H9 (cell line): ENCODE results near the gene ERMN. TPM values are rescaled to one million over a fixed set of nuclear protein-coding genes. Genes with fewer than 3 reads are reported as not detected.
"Not testable (repeated sequence)": the region's sequence is repeated elsewhere in the genome, so short reads cannot be mapped to it uniquely, and the experiment has no call there.

Experiments
- DNase-seq: peaks from one replicate; pipeline ENCODE4 v3.0.0-alpha.2; 2017
- H2AFZ ChIP-seq: one replicate; pipeline ENCODE4 v1.6.1; 2013; ENCODE audit warnings: mild to moderate bottlenecking, low read length, control low read depth, moderate library complexity
- H2AK5ac ChIP-seq: 2 replicates; pipeline ENCODE4 v1.6.1; 2013; ENCODE audit warnings: low read length, control low read depth, mixed read lengths; ENCODE audit not compliant: insufficient read length
- H2BK120ac ChIP-seq: one replicate; pipeline ENCODE4 v1.6.1; 2013; ENCODE audit warnings: low read depth, mild to moderate bottlenecking, low read length, control low read depth, inconsistent platforms; ENCODE audit not compliant: poor library complexity, severe bottlenecking
- H2BK12ac ChIP-seq: 2 replicates; pipeline ENCODE4 v1.6.1; 2013; ENCODE audit warnings: low read length, control low read depth, mixed read lengths, low read depth; ENCODE audit not compliant: insufficient read length
- H2BK15ac ChIP-seq: 2 replicates; pipeline ENCODE4 v1.6.1; 2013; ENCODE audit warnings: low read depth, low read length, control low read depth
- H2BK20ac ChIP-seq: one replicate; pipeline ENCODE4 v1.6.1; 2013; ENCODE audit warnings: low read depth, mild to moderate bottlenecking, low read length, control low read depth, inconsistent platforms; ENCODE audit not compliant: poor library complexity, severe bottlenecking
- H2BK5ac ChIP-seq: 2 replicates; pipeline ENCODE4 v1.6.1; 2013; ENCODE audit warnings: low read length, control low read depth, mixed read lengths; ENCODE audit not compliant: insufficient read length
- H3K14ac ChIP-seq: 2 replicates; pipeline ENCODE4 v1.6.1; 2013; ENCODE audit warnings: low read length, control low read depth; ENCODE audit not compliant: insufficient read depth
- H3K18ac ChIP-seq: 2 replicates; pipeline ENCODE4 v1.6.1; 2013; ENCODE audit warnings: low read depth, mild to moderate bottlenecking, mixed read lengths, low read length, control low read depth; ENCODE audit not compliant: insufficient read length
- H3K23ac ChIP-seq: 2 replicates; pipeline ENCODE4 v1.6.1; 2013; ENCODE audit warnings: low read length, control low read depth, mixed read lengths, low read depth; ENCODE audit not compliant: insufficient read length
- H3K23me2 ChIP-seq: 2 replicates; pipeline ENCODE4 v1.6.1; 2013; ENCODE audit warnings: low read depth, mild to moderate bottlenecking, mixed read lengths, low read length, control low read depth; ENCODE audit not compliant: insufficient read length, poor library complexity, severe bottlenecking
- H3K27ac ChIP-seq: 2 replicates; pipeline ENCODE4 v1.5.1; 2013; ENCODE audit warnings: low read length, control low read depth, mixed read lengths, low read depth; ENCODE audit not compliant: insufficient read length
- H3K27me3 ChIP-seq: 2 replicates; pipeline ENCODE4 v1.6.1; 2013; ENCODE audit warnings: low read length, control low read depth, inconsistent platforms; ENCODE audit not compliant: insufficient read depth
- H3K4ac ChIP-seq: 2 replicates; pipeline ENCODE4 v1.6.1; 2013; ENCODE audit warnings: low read depth, mild to moderate bottlenecking, control low read depth, inconsistent platforms, low read length, moderate library complexity
- H3K4me1 ChIP-seq: 2 replicates; pipeline ENCODE4 v1.6.1; 2013; ENCODE audit warnings: low read length, control low read depth, inconsistent platforms; ENCODE audit not compliant: insufficient read depth
- H3K4me2 ChIP-seq: 2 replicates; pipeline ENCODE4 v1.6.1; 2013; ENCODE audit warnings: low read length, control low read depth, mixed read lengths; ENCODE audit not compliant: insufficient read length, insufficient read depth
- H3K56ac ChIP-seq: 2 replicates; pipeline ENCODE4 v1.6.1; 2013; ENCODE audit warnings: low read depth, mild to moderate bottlenecking, mixed read lengths, low read length, control low read depth; ENCODE audit not compliant: insufficient read length
- H3K79me1 ChIP-seq: 2 replicates; pipeline ENCODE4 v1.6.1; 2013; ENCODE audit warnings: low read depth, mild to moderate bottlenecking, moderate library complexity, low read length, control low read depth, inconsistent platforms; ENCODE audit not compliant: insufficient read depth, poor library complexity, severe bottlenecking
- H3K79me2 ChIP-seq: 2 replicates; pipeline ENCODE4 v1.6.1; 2013; ENCODE audit warnings: low read length, control low read depth, inconsistent platforms; ENCODE audit not compliant: insufficient read depth
- H3K9ac ChIP-seq: 2 replicates; pipeline ENCODE4 v1.6.1; 2013; ENCODE audit warnings: low read length, control low read depth, mixed read lengths; ENCODE audit not compliant: insufficient read length; ENCODE audit errors: extremely low read depth
- H3K9me3 ChIP-seq: one replicate; pipeline ENCODE4 v1.6.1; 2013; ENCODE audit warnings: low read depth, low read length, inconsistent platforms; ENCODE audit not compliant: control insufficient read depth
- H3T11ph ChIP-seq: one replicate; pipeline ENCODE4 v1.6.1; 2013; ENCODE audit warnings: mild to moderate bottlenecking, low read length, control low read depth, inconsistent platforms
- H4K20me1 ChIP-seq: one replicate; pipeline ENCODE4 v1.6.1; 2013; ENCODE audit not compliant: control insufficient read depth, insufficient read length, insufficient read depth
- H4K5ac ChIP-seq: 2 replicates; pipeline ENCODE4 v1.6.1; 2013; ENCODE audit warnings: low read depth, mild to moderate bottlenecking, mixed read lengths, low read length, control low read depth; ENCODE audit not compliant: insufficient read length
- H4K8ac ChIP-seq: replicated peaks from 2 replicates; pipeline ENCODE4 v1.6.1; 2013; ENCODE audit warnings: low read length, control low read depth, mixed read lengths, low read depth; ENCODE audit not compliant: insufficient read length
- H4K91ac ChIP-seq: 2 replicates; pipeline ENCODE4 v1.6.1; 2013; ENCODE audit warnings: low read depth, mild to moderate bottlenecking, moderate library complexity, mixed read lengths, low read length, control low read depth; ENCODE audit not compliant: insufficient read length
- H3K27ac Mint-ChIP-seq, 3 experiments: 2 replicates in 2 of 3; 3 replicates in 1 of 3; pipeline ENCODE4 v1.8.0; 2020 to 2021; ENCODE audit warnings: mixed read lengths in 3 of 3, mild to moderate bottlenecking in 1 of 3, moderate library complexity in 1 of 3
- H3K27me3 Mint-ChIP-seq: 2 replicates; pipeline ENCODE4 v1.8.0; 2021; ENCODE audit warnings: low read depth, mild to moderate bottlenecking, moderate library complexity, mixed read lengths
- H3K36me3 Mint-ChIP-seq, 3 experiments: 2 replicates in 2 of 3; 3 replicates in 1 of 3; pipeline ENCODE4 v1.8.0; 2020 to 2021; ENCODE audit warnings: low read depth in 3 of 3, mixed read lengths in 3 of 3; ENCODE audit not compliant: insufficient read depth in 1 of 3
- H3K4me1 Mint-ChIP-seq, 2 experiments: 2 replicates each; pipeline ENCODE4 v1.8.0; 2020; ENCODE audit warnings: mixed read lengths in 2 of 2
- H3K4me3 Mint-ChIP-seq, 2 experiments: 2 replicates in 1 of 2; 3 replicates in 1 of 2; pipeline ENCODE4 v1.8.0; 2020 to 2021; ENCODE audit warnings: mild to moderate bottlenecking in 2 of 2, mixed read lengths in 2 of 2, moderate library complexity in 1 of 2
- H3K9me3 Mint-ChIP-seq, 2 experiments: 2 replicates in 1 of 2; 3 replicates in 1 of 2; pipeline ENCODE4 v1.8.0; 2020; ENCODE audit warnings: mild to moderate bottlenecking in 2 of 2, mixed read lengths in 2 of 2, moderate library complexity in 1 of 2
- WGBS: extraction: QIAGEN DNeasy Blood & Tissue Kit; methylation state at CpG from one replicate; pipeline ENCODE4 v1.1.7; 2013; ENCODE audit warnings: missing lambda C conversion rate, low lambda C conversion rate, mixed read lengths; ENCODE audit not compliant: insufficient read length; ENCODE audit errors: extremely low coverage; 5-methylcytosine and 5-hydroxymethylcytosine counted together
- total RNA-seq: library from RNA; stranded (reverse); gene quantifications from 2 replicates; pipeline ENCODE4 v1.2.1, GENCODE V29; 2021
- TF ChIP-seq, protein P1 (sequence below): fragments of 200-600 bp; sonication (generic); conservative IDR thresholded peaks from 3 replicates; pipeline ENCODE4 v1.8.0; 2021; ENCODE audit warnings: antibody characterized with exemption, mild to moderate bottlenecking

The ERMN gene
- total RNA-seq, 1 experiment from 2014 or later, result 0.48 TPM

GRCh38 chr2:157375384-157375783 lies 49.8 kb upstream of the ERMN start:
- no peak for DNase-seq
- no peak overlapping the region for H4K5ac ChIP-seq
- Mint-ChIP-seq H3K27me3 (no peaks in the 10 kb centered on the region), H3K4me3 (no peak overlapping the region), H3K27ac (no peak overlapping the region; a peak in 1 of 7 replicates), H3K9me3 (peaks cover 22 to 28% of the 10 kb centered on the region in 2 experiments), H3K36me3 (peaks cover 14 to 22% (median 18%) of the 10 kb centered on the region in 3 experiments), H3K4me1 (peaks cover 0 to 4% of the 10 kb centered on the region in 2 experiments; a peak in 1 of 4 replicates)
- no peaks in the 10 kb centered on the region for H3K27me3 ChIP-seq
- no peak overlapping the region for H4K8ac ChIP-seq
- no peak overlapping the region for H2BK5ac ChIP-seq
- H4K91ac ChIP-seq, result no peak overlapping the region
- H3K79me2 ChIP-seq, result no peaks in the 10 kb centered on the region
- H3K4me1 ChIP-seq, result no peaks in the 10 kb centered on the region
- no peak overlapping the region for H2BK12ac ChIP-seq
- WGBS, result no CpG with 5 or more reads among the region's 1 CpG
- H2BK20ac ChIP-seq, result no peak overlapping the region
- H3K23me2 ChIP-seq, result no peaks in the 10 kb centered on the region
- TF ChIP-seq, protein P1, sequence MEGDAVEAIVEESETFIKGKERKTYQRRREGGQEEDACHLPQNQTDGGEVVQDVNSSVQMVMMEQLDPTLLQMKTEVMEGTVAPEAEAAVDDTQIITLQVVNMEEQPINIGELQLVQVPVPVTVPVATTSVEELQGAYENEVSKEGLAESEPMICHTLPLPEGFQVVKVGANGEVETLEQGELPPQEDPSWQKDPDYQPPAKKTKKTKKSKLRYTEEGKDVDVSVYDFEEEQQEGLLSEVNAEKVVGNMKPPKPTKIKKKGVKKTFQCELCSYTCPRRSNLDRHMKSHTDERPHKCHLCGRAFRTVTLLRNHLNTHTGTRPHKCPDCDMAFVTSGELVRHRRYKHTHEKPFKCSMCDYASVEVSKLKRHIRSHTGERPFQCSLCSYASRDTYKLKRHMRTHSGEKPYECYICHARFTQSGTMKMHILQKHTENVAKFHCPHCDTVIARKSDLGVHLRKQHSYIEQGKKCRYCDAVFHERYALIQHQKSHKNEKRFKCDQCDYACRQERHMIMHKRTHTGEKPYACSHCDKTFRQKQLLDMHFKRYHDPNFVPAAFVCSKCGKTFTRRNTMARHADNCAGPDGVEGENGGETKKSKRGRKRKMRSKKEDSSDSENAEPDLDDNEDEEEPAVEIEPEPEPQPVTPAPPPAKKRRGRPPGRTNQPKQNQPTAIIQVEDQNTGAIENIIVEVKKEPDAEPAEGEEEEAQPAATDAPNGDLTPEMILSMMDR, result no peak
- no peak overlapping the region for H2AFZ ChIP-seq
- H2AK5ac ChIP-seq, result no peak overlapping the region
- H3K23ac ChIP-seq, result no peak overlapping the region
- H3K27ac ChIP-seq, result no peak overlapping the region
- H3K4ac ChIP-seq, result no peak overlapping the region
- H3K14ac ChIP-seq, result no peak overlapping the region
- no peaks in the 10 kb centered on the region for H4K20me1 ChIP-seq
- no peak overlapping the region for H3K4me2 ChIP-seq
- no peak overlapping the region for H3K9ac ChIP-seq
- no peak overlapping the region for H3K56ac ChIP-seq
- peaks cover 12% of the 10 kb centered on the region for H3K9me3 ChIP-seq
- H3T11ph ChIP-seq, result no peak overlapping the region
- no peak overlapping the region for H2BK120ac ChIP-seq
- no peaks in the 10 kb centered on the region for H3K79me1 ChIP-seq
- H2BK15ac ChIP-seq, result no peak overlapping the region
- no peak overlapping the region for H3K18ac ChIP-seq

DNA sequence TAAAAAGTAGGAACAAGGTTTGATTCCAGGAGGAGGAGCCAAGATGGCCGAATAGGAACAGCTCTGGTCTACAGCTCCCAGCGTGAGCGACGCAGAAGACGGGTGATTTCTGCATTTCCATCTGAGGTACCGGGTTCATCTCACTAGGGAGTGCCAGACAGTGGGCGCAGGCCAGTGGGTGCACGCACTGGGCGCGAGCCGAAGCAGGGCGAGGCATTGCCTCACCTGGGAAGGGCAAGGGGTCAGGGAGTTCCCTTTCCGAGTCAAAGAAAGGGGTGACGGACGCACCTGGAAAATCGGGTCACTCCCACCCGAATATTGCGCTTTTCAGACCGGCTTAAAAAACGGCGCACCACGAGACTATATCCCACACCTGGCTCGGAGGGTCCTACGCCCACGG lies 42.9 kb upstream of the ERMN start:
- H3K4me1 Mint-ChIP-seq, H4K5ac ChIP-seq: not testable (repeated sequence)
- H3K27ac Mint-ChIP-seq, result peak overlapping the region in 1 of 3 experiments; percentile 65; a peak in 1 of 7 replicates

More for the DNA sequence above, 42.9 kb upstream of the ERMN start:
- not testable (repeated sequence) for H2BK20ac ChIP-seq, H3K27me3 Mint-ChIP-seq, H4K8ac ChIP-seq, H4K20me1 ChIP-seq, H3T11ph ChIP-seq, H3K14ac ChIP-seq, H3K4ac ChIP-seq, H3K9me3 Mint-ChIP-seq, H3K79me1 ChIP-seq, H3K9me3 ChIP-seq, H3K36me3 Mint-ChIP-seq, H3K23me2 ChIP-seq, H3K4me2 ChIP-seq, H3K4me1 ChIP-seq, H2BK5ac ChIP-seq, H4K91ac ChIP-seq, H2BK120ac ChIP-seq, H2AFZ ChIP-seq, H3K23ac ChIP-seq, DNase-seq, H2BK12ac ChIP-seq, H2AK5ac ChIP-seq, H3K4me3 Mint-ChIP-seq, H3K27ac ChIP-seq, H3K56ac ChIP-seq, H3K9ac ChIP-seq, H3K18ac ChIP-seq, H3K27me3 ChIP-seq, H3K79me2 ChIP-seq, H2BK15ac ChIP-seq
- WGBS, result no CpG with 5 or more reads among the region's 25 CpGs
